H9 (cell line): ENCODE results near the gene RYR3. TPM values are rescaled to one million over a fixed set of nuclear protein-coding genes. Genes with fewer than 3 reads are reported as not detected.

Experiments
- DNase-seq: peaks from one replicate; pipeline ENCODE4 v3.0.0-alpha.2; 2017
- H2AFZ ChIP-seq: one replicate; pipeline ENCODE4 v1.6.1; 2013; ENCODE audit warnings: mild to moderate bottlenecking, low read length, control low read depth, moderate library complexity
- H2AK5ac ChIP-seq: 2 replicates; pipeline ENCODE4 v1.6.1; 2013; ENCODE audit warnings: low read length, control low read depth, mixed read lengths; ENCODE audit not compliant: insufficient read length
- H2BK120ac ChIP-seq: one replicate; pipeline ENCODE4 v1.6.1; 2013; ENCODE audit warnings: low read depth, mild to moderate bottlenecking, low read length, control low read depth, inconsistent platforms; ENCODE audit not compliant: poor library complexity, severe bottlenecking
- H2BK12ac ChIP-seq: 2 replicates; pipeline ENCODE4 v1.6.1; 2013; ENCODE audit warnings: low read length, control low read depth, mixed read lengths, low read depth; ENCODE audit not compliant: insufficient read length
- H2BK15ac ChIP-seq: 2 replicates; pipeline ENCODE4 v1.6.1; 2013; ENCODE audit warnings: low read depth, low read length, control low read depth
- H2BK20ac ChIP-seq: one replicate; pipeline ENCODE4 v1.6.1; 2013; ENCODE audit warnings: low read depth, mild to moderate bottlenecking, low read length, control low read depth, inconsistent platforms; ENCODE audit not compliant: poor library complexity, severe bottlenecking
- H2BK5ac ChIP-seq: 2 replicates; pipeline ENCODE4 v1.6.1; 2013; ENCODE audit warnings: low read length, control low read depth, mixed read lengths; ENCODE audit not compliant: insufficient read length
- H3K14ac ChIP-seq: 2 replicates; pipeline ENCODE4 v1.6.1; 2013; ENCODE audit warnings: low read length, control low read depth; ENCODE audit not compliant: insufficient read depth
- H3K18ac ChIP-seq: 2 replicates; pipeline ENCODE4 v1.6.1; 2013; ENCODE audit warnings: low read depth, mild to moderate bottlenecking, mixed read lengths, low read length, control low read depth; ENCODE audit not compliant: insufficient read length
- H3K23ac ChIP-seq: 2 replicates; pipeline ENCODE4 v1.6.1; 2013; ENCODE audit warnings: low read length, control low read depth, mixed read lengths, low read depth; ENCODE audit not compliant: insufficient read length
- H3K23me2 ChIP-seq: 2 replicates; pipeline ENCODE4 v1.6.1; 2013; ENCODE audit warnings: low read depth, mild to moderate bottlenecking, mixed read lengths, low read length, control low read depth; ENCODE audit not compliant: insufficient read length, poor library complexity, severe bottlenecking
- H3K27ac ChIP-seq: 2 replicates; pipeline ENCODE4 v1.5.1; 2013; ENCODE audit warnings: low read length, control low read depth, mixed read lengths, low read depth; ENCODE audit not compliant: insufficient read length
- H3K27me3 ChIP-seq: 2 replicates; pipeline ENCODE4 v1.6.1; 2013; ENCODE audit warnings: low read length, control low read depth, inconsistent platforms; ENCODE audit not compliant: insufficient read depth
- H3K4ac ChIP-seq: 2 replicates; pipeline ENCODE4 v1.6.1; 2013; ENCODE audit warnings: low read depth, mild to moderate bottlenecking, control low read depth, inconsistent platforms, low read length, moderate library complexity
- H3K4me1 ChIP-seq: 2 replicates; pipeline ENCODE4 v1.6.1; 2013; ENCODE audit warnings: low read length, control low read depth, inconsistent platforms; ENCODE audit not compliant: insufficient read depth
- H3K4me2 ChIP-seq: 2 replicates; pipeline ENCODE4 v1.6.1; 2013; ENCODE audit warnings: low read length, control low read depth, mixed read lengths; ENCODE audit not compliant: insufficient read length, insufficient read depth
- H3K56ac ChIP-seq: 2 replicates; pipeline ENCODE4 v1.6.1; 2013; ENCODE audit warnings: low read depth, mild to moderate bottlenecking, mixed read lengths, low read length, control low read depth; ENCODE audit not compliant: insufficient read length
- H3K79me1 ChIP-seq: 2 replicates; pipeline ENCODE4 v1.6.1; 2013; ENCODE audit warnings: low read depth, mild to moderate bottlenecking, moderate library complexity, low read length, control low read depth, inconsistent platforms; ENCODE audit not compliant: insufficient read depth, poor library complexity, severe bottlenecking
- H3K79me2 ChIP-seq: 2 replicates; pipeline ENCODE4 v1.6.1; 2013; ENCODE audit warnings: low read length, control low read depth, inconsistent platforms; ENCODE audit not compliant: insufficient read depth
- H3K9ac ChIP-seq: 2 replicates; pipeline ENCODE4 v1.6.1; 2013; ENCODE audit warnings: low read length, control low read depth, mixed read lengths; ENCODE audit not compliant: insufficient read length; ENCODE audit errors: extremely low read depth
- H3K9me3 ChIP-seq: one replicate; pipeline ENCODE4 v1.6.1; 2013; ENCODE audit warnings: low read depth, low read length, inconsistent platforms; ENCODE audit not compliant: control insufficient read depth
- H3T11ph ChIP-seq: one replicate; pipeline ENCODE4 v1.6.1; 2013; ENCODE audit warnings: mild to moderate bottlenecking, low read length, control low read depth, inconsistent platforms
- H4K20me1 ChIP-seq: one replicate; pipeline ENCODE4 v1.6.1; 2013; ENCODE audit not compliant: control insufficient read depth, insufficient read length, insufficient read depth
- H4K5ac ChIP-seq: 2 replicates; pipeline ENCODE4 v1.6.1; 2013; ENCODE audit warnings: low read depth, mild to moderate bottlenecking, mixed read lengths, low read length, control low read depth; ENCODE audit not compliant: insufficient read length
- H4K8ac ChIP-seq: replicated peaks from 2 replicates; pipeline ENCODE4 v1.6.1; 2013; ENCODE audit warnings: low read length, control low read depth, mixed read lengths, low read depth; ENCODE audit not compliant: insufficient read length
- H4K91ac ChIP-seq: 2 replicates; pipeline ENCODE4 v1.6.1; 2013; ENCODE audit warnings: low read depth, mild to moderate bottlenecking, moderate library complexity, mixed read lengths, low read length, control low read depth; ENCODE audit not compliant: insufficient read length
- H3K27ac Mint-ChIP-seq, 3 experiments: 2 replicates in 2 of 3; 3 replicates in 1 of 3; pipeline ENCODE4 v1.8.0; 2020 to 2021; ENCODE audit warnings: mixed read lengths in 3 of 3, mild to moderate bottlenecking in 1 of 3, moderate library complexity in 1 of 3
- H3K27me3 Mint-ChIP-seq: 2 replicates; pipeline ENCODE4 v1.8.0; 2021; ENCODE audit warnings: low read depth, mild to moderate bottlenecking, moderate library complexity, mixed read lengths
- H3K36me3 Mint-ChIP-seq, 3 experiments: 2 replicates in 2 of 3; 3 replicates in 1 of 3; pipeline ENCODE4 v1.8.0; 2020 to 2021; ENCODE audit warnings: low read depth in 3 of 3, mixed read lengths in 3 of 3; ENCODE audit not compliant: insufficient read depth in 1 of 3
- H3K4me1 Mint-ChIP-seq, 2 experiments: 2 replicates each; pipeline ENCODE4 v1.8.0; 2020; ENCODE audit warnings: mixed read lengths in 2 of 2
- H3K4me3 Mint-ChIP-seq, 2 experiments: 2 replicates in 1 of 2; 3 replicates in 1 of 2; pipeline ENCODE4 v1.8.0; 2020 to 2021; ENCODE audit warnings: mild to moderate bottlenecking in 2 of 2, mixed read lengths in 2 of 2, moderate library complexity in 1 of 2
- H3K9me3 Mint-ChIP-seq, 2 experiments: 2 replicates in 1 of 2; 3 replicates in 1 of 2; pipeline ENCODE4 v1.8.0; 2020; ENCODE audit warnings: mild to moderate bottlenecking in 2 of 2, mixed read lengths in 2 of 2, moderate library complexity in 1 of 2
- CTCF ChIP-seq: fragments of 200-600 bp; sonication (generic); conservative IDR thresholded peaks from 3 replicates; pipeline ENCODE4 v1.8.0; 2021; ENCODE audit warnings: antibody characterized with exemption, mild to moderate bottlenecking
- WGBS: extraction: QIAGEN DNeasy Blood & Tissue Kit; methylation state at CpG from one replicate; pipeline ENCODE4 v1.1.7; 2013; ENCODE audit warnings: missing lambda C conversion rate, low lambda C conversion rate, mixed read lengths; ENCODE audit not compliant: insufficient read length; ENCODE audit errors: extremely low coverage; 5-methylcytosine and 5-hydroxymethylcytosine counted together
- total RNA-seq: library from RNA; stranded (reverse); gene quantifications from 2 replicates; pipeline ENCODE4 v1.2.1, GENCODE V29; 2021

RYR3 gene
- total RNA-seq, 1 experiment from 2014 or later: 0.85 TPM

DNA sequence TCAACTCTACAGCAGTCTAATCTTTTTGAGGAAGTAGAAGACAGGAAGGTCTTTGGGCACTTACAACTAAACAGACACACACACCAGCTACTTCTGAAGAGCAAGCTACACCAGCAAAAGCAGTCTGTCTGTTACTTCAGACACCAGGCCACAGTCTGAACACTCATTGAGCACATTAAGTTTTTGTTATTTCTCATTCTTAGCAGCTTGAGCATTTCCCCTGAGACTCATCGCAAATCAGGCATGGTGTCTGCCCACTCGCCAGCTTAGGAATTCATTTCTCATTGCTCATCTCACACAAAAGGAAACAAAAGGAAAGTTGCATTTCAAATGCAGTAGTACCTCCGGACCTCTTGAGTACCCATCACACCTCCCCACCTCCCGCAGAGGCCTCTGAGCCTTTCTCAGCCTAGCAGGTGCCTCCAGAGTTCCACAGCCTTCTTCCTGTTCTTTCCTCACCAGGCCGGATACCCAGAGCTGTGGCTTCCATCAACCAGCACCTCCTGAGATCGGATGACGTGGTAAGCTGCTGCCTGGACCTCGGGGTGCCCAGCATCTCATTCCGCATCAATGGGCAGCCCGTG lies 302.0 kb downstream of the RYR3 start:
- Histone ChIP-seq H3K23ac (no peak overlapping the region), H3K9ac (no peak overlapping the region), H2BK120ac (no peak overlapping the region), H2BK12ac (no peak overlapping the region), H2BK5ac (no peak overlapping the region), H3K4me1 (no peaks in the 10 kb centered on the region), H2AFZ (no peak overlapping the region), H3K9me3 (no peaks in the 10 kb centered on the region), H3K79me1 (no peaks in the 10 kb centered on the region), H4K20me1 (no peaks in the 10 kb centered on the region), H2BK15ac (no peak overlapping the region), H3K4ac (no peak overlapping the region), H3K56ac (no peak overlapping the region), H3K27ac (no peak overlapping the region), H3K4me2 (no peak overlapping the region), H2AK5ac (no peak overlapping the region), H3K23me2 (no peaks in the 10 kb centered on the region), H4K5ac (no peak overlapping the region), H4K91ac (no peak overlapping the region), H4K8ac (no peak overlapping the region), H3T11ph (no peak overlapping the region), H3K14ac (no peak overlapping the region), H3K79me2 (no peaks in the 10 kb centered on the region), H2BK20ac (no peak overlapping the region), H3K18ac (no peak overlapping the region), H3K27me3 (no peaks in the 10 kb centered on the region)
- no peak overlapping the region for H3K4me3 Mint-ChIP-seq
- 0 out of 7 replicates have a peak overlapping the region, but pooled peaks of 1 of the 3 experiments have one; percentile 3 for H3K27ac Mint-ChIP-seq
- H3K27me3 Mint-ChIP-seq: peaks cover 7% of the 10 kb centered on the region
- no peak for TF ChIP-seq CTCF
- peaks cover 8% of the 10 kb centered on the region in 2 experiments for H3K4me1 Mint-ChIP-seq
- no peaks in the 10 kb centered on the region for H3K36me3 Mint-ChIP-seq
- DNase-seq: peak; percentile 45
- no CpG with 5 or more reads among the region's 10 CpGs for WGBS
- H3K9me3 Mint-ChIP-seq: no peaks in the 10 kb centered on the region
